Neural cell (in vitro differentiated cells): ENCODE results near the gene ADORA2A.

Experiments used
- CTCF ChIP-seq: fragments of 450-650 bp; IDR thresholded peaks from 2 replicates; pipeline ENCODE4 v1.5.1; 2014; ENCODE audit warnings: antibody characterized with exemption, mild to moderate bottlenecking, moderate library complexity; ENCODE audit not compliant: poor library complexity, severe bottlenecking
- EP300 ChIP-seq: fragments of 450-650 bp; conservative IDR thresholded peaks from 2 replicates; pipeline ENCODE4 v1.6.1; 2014; ENCODE audit warnings: antibody characterized with exemption, mild to moderate bottlenecking, moderate library complexity; ENCODE audit not compliant: poor library complexity, severe bottlenecking

GRCh38 chr22:24450610-24451009 is 23.2 kb downstream of the ADORA2A start:
- TF ChIP-seq CTCF: no peak
- TF ChIP-seq EP300: no peak
